ENCODE results near the gene AGAP1. TPM values are rescaled to one million over a fixed set of nuclear protein-coding genes. Genes with fewer than 3 reads are reported as not detected.

Gene AGAP1
- total RNA-seq, 1 donor from 2014 or later, result 21.1 TPM

DNA sequence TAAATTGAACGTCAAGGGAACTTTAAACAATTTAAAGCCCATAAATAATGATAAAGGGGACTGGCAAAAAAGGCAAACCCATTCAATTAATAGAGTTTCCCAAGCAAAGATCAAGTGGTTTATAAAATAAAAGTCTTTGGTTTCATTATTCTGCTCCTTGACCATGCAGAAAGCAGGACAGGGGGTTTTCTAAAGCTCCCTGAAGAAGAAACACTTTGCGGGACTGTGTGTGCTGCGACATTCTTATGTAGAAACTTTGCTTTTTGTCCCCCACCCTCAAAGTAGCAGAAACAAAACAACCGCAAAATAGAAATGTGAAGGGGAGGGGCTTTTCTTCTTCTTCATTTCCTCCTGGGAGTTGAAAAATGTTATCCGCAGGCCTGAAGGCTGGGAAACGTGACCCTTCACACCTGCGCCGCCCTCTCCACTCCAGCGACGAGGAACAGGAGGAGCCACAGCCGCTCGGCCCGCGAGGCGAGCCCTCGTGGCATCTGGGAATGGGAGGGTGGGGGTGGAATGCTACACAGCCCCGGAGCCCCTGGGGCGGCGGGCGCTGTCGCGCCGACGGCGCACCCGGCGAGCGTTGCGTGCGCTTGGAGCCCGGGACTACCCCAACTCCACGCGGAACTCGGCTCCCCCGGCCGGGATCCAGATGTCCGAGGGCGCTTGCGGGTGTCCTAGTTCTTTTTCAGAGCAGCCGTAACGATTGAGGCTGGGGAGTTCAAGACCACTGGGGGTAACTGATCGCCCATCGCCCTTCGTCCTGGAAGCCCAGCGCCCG lies 678.6 kb downstream of the AGAP1 start:
- peaks cover 25% of the 10 kb centered on the region for H3K4me1 ChIP-seq
- intact Hi-C loops (cut with DNase I), result no loop called here

DNA sequence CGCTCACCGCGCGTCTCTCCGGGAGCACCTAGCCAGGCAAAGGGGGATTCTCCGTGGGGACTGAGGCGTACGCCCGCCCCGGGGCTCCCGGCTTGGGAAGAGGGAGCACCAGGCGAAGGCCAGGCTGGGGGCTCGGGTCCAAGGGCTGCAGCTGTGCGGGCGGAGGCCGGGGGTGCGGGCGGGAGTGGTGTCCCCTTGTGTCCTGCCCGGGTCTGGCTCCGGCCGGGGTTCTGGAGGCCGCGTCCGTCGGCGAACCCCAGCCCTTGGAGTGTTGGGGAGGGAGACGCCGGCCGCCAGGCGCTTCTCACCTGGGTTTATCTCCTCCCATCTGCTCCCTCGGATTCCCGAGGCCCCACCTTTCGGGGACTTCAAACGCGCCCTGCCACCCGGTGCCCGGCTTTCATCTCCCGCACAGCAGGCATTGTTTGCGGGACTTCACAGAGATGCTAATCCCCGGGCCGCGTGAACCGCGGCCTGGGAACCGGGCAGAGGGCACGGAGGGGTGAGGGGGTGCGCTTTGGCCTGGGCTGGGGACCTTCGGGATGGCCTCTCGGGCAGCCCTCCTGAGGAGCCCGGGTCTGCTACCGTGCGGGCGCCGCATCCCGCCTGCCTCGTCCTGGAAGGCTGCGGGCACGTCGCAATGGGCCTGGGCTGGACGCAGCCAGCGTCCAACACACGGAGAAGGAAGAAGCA lies 679.3 kb downstream of the AGAP1 start:
- H3K27me3 ChIP-seq, result peaks cover 41% of the 10 kb centered on the region
- DNase-seq (ENCODE audit: extremely low spot score in 2 of 2), result no peak
- no peak overlapping the region for H3K4me3 ChIP-seq
- no peaks in the 10 kb centered on the region for H3K36me3 ChIP-seq
- intact Hi-C loops (cut with DNase I), result no loop called here
- peaks cover 31% of the 10 kb centered on the region for H3K4me1 ChIP-seq
- no peaks in the 10 kb centered on the region for H3K9me3 ChIP-seq
- TF ChIP-seq, protein P1, sequence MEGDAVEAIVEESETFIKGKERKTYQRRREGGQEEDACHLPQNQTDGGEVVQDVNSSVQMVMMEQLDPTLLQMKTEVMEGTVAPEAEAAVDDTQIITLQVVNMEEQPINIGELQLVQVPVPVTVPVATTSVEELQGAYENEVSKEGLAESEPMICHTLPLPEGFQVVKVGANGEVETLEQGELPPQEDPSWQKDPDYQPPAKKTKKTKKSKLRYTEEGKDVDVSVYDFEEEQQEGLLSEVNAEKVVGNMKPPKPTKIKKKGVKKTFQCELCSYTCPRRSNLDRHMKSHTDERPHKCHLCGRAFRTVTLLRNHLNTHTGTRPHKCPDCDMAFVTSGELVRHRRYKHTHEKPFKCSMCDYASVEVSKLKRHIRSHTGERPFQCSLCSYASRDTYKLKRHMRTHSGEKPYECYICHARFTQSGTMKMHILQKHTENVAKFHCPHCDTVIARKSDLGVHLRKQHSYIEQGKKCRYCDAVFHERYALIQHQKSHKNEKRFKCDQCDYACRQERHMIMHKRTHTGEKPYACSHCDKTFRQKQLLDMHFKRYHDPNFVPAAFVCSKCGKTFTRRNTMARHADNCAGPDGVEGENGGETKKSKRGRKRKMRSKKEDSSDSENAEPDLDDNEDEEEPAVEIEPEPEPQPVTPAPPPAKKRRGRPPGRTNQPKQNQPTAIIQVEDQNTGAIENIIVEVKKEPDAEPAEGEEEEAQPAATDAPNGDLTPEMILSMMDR (IDR thresholded peaks at IDR 0.05), result no peak
- TF ChIP-seq POLR2AphosphoS5 (IDR thresholded peaks at IDR 0.05; ENCODE audit: insufficient read depth in 1 of 2, low read depth in 1 of 2) (no peak), POLR2A (IDR thresholded peaks at IDR 0.05) (no peak)
- H3K27ac ChIP-seq, result no peak overlapping the region

More for the DNA sequence above, 678.6 kb downstream of the AGAP1 start:
- Histone ChIP-seq H3K27me3 (peaks cover 40% of the 10 kb centered on the region), H3K27ac (no peak overlapping the region), H3K4me3 (no peak overlapping the region), H3K9me3 (no peaks in the 10 kb centered on the region), H3K36me3 (no peaks in the 10 kb centered on the region)
- TF ChIP-seq POLR2A (IDR thresholded peaks at IDR 0.05), result no peak
- no peak for TF ChIP-seq POLR2AphosphoS5 (IDR thresholded peaks at IDR 0.05; ENCODE audit: insufficient read depth in 1 of 2, low read depth in 1 of 2)
- TF ChIP-seq, protein P1 (IDR thresholded peaks at IDR 0.05), result no peak
- DNase-seq (ENCODE audit: extremely low spot score in 2 of 2), result no peak

DNA sequence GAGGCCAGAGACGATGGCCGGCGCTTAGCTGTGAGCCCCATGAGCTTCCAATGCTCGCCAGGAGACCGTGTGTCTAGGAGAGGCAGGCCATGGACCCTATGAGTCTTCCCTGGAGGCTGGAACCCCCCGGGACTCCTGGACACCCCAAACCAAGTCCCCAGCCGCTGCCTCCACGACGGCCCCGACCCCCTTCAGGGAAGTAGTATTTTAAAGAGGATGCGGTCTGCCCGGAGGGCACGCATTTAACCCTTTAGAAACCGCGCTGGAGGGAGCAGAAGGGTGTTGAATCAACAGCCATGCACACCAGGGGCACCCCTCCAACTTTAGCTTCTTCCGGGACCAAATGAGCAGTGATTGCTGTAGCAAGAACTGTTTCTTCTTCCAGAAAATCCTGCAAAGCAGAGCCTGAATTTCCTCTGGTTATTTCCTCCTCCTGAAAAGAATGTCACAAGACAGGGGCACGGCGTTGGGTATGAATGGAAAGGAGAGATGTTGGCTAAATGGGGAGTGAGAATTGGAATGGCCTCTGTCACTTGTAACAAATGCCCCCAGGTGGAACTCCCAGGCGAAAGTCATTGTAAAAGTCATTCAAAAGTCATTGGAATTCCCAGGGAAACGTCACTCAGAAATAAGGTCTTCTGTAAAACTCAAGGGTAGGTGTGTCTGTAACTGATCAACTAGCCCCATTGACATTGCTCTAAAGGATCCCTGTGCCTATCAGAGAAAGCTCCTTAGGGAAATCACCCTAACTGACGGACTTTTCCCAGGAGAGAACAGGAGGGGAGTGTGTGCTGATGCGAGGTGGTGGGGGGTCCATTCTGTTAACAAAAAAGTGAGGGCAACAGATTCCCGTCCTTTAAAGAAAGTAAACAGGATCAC lies 680.1 kb downstream of the AGAP1 start:
- intact Hi-C loops (cut with DNase I), result no loop called here
- H3K27me3 ChIP-seq, result peaks cover 39% of the 10 kb centered on the region
- no peaks in the 10 kb centered on the region for H3K36me3 ChIP-seq
- TF ChIP-seq POLR2A (IDR thresholded peaks at IDR 0.05) (no peak), POLR2AphosphoS5 (IDR thresholded peaks at IDR 0.05; ENCODE audit: insufficient read depth in 1 of 2, low read depth in 1 of 2) (no peak)
- TF ChIP-seq, protein P1 (IDR thresholded peaks at IDR 0.05), result no peak
- no peak overlapping the region for H3K4me3 ChIP-seq
- H3K27ac ChIP-seq, result no peak overlapping the region
- no peaks in the 10 kb centered on the region for H3K9me3 ChIP-seq
- H3K4me1 ChIP-seq, result peaks cover 32% of the 10 kb centered on the region
- no peak for DNase-seq (ENCODE audit: extremely low spot score in 2 of 2)

DNA sequence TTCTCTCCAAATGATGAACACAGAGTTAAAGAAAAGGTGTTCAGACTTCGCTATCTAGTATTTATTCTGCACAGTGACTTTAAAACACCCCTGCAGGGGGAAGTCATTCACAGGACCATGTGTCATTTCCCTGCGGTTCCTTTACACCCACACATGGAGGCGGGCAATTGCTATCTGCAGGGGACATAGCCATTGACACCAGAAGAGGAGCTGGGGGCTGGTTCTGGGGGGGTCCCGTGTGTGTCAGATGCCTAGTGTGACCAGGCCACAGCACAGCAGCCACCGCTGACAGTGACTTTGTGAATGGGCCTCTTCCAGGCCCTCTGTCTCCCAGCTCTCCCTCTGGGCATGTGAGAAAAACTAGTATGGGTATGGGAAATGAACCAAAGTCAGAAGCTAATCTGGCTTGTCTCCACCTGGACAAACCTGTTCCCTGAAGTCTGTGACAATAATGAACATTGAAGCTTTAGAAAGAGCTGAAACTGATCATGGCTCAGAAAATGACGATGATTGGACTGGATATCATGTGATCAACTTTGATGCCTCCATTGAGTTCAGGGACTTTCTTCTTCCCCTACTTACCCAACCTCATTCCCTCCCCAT lies 681.8 kb downstream of the AGAP1 start:
- no peaks in the 10 kb centered on the region for H3K36me3 ChIP-seq
- H3K9me3 ChIP-seq, result no peaks in the 10 kb centered on the region
- intact Hi-C loops (cut with DNase I), result loop anchor here (5.0 kb wide), 1 partner anchor 398 kb away; no protein-coding TSS in a partner anchor
- no peak overlapping the region for H3K27ac ChIP-seq
- H3K4me1 ChIP-seq, result peaks cover 38% of the 10 kb centered on the region
- H3K4me3 ChIP-seq, result no peak overlapping the region
- H3K27me3 ChIP-seq, result peaks cover 52% of the 10 kb centered on the region
- DNase-seq (ENCODE audit: extremely low spot score in 2 of 2), result no peak
- TF ChIP-seq POLR2AphosphoS5 (IDR thresholded peaks at IDR 0.05; ENCODE audit: insufficient read depth in 1 of 2, low read depth in 1 of 2), result no peak
- no peak for TF ChIP-seq POLR2A (IDR thresholded peaks at IDR 0.05)
- TF ChIP-seq, protein P1 (IDR thresholded peaks at IDR 0.05), result no peak

Data from vagina (tissue), 2 donors.